Peyer's patch (tissue), 4 donors: Measurements from ENCODE around the gene KAT2B. TPM values are rescaled to one million over a fixed set of nuclear protein-coding genes. Genes with fewer than 3 reads are reported as not detected.
"Not testable (repeated sequence)": the region's sequence is repeated elsewhere in the genome, so short reads cannot be mapped to it uniquely, and the experiment has no call there.

Experiments
- DNase-seq, 3 donors: peaks; one replicate each; pipeline ENCODE4 v3.0.0-alpha.2; 2017 to 2019
- H3K27ac ChIP-seq, 4 donors: fragments of 200-600 bp; sonication (generic); one replicate each; pipeline ENCODE4 v1.5.1; 2016 to 2019
- H3K27me3 ChIP-seq, 2 donors: fragments of 200-600 bp; sonication (generic); one replicate each; pipeline ENCODE4 v1.5.1; 2019
- H3K36me3 ChIP-seq, 3 donors: fragments of 200-600 bp; sonication (generic); one replicate each; pipeline ENCODE4 v1.5.1; 2016 to 2019
- H3K4me1 ChIP-seq, 4 donors: fragments of 200-600 bp; sonication (generic); one replicate each; pipeline ENCODE4 v1.5.1; 2016 to 2019
- H3K4me3 ChIP-seq, 4 donors: fragments of 200-600 bp; sonication (generic); 1 replicate in 3 of 4; 2 replicates in 1 of 4; pipeline ENCODE4 v1.5.1; 2016 to 2019; ENCODE audit warnings: mild to moderate bottlenecking in 1 of 4
- H3K9me3 ChIP-seq, 4 donors: fragments of 200-600 bp; sonication (generic); one replicate each; pipeline ENCODE4 v1.5.1; 2016 to 2019; ENCODE audit warnings: mild to moderate bottlenecking in 1 of 4
- CTCF ChIP-seq, 6 experiments: fragments of 450-650 bp in 4 of 6; fragments of 200-600 bp in 2 of 6; sonication (generic) in 1 of 6; IDR thresholded peaks; one replicate each; pipeline ENCODE4 v1.5.1; 2017 to 2019; ENCODE audit warnings: antibody characterized with exemption in 6 of 6, mild to moderate bottlenecking in 3 of 6, moderate library complexity in 1 of 6
- POLR2A ChIP-seq, 2 donors: fragments of 450-650 bp; IDR thresholded peaks; one replicate each; pipeline ENCODE4 v1.5.1; 2017; ENCODE audit warnings: antibody characterized with exemption in 2 of 2, mild to moderate bottlenecking in 2 of 2, moderate library complexity in 2 of 2
- total RNA-seq, 4 donors: library from RNA; depleted of rRNA; stranded (reverse); fragments of >200 nt; gene quantifications; one replicate each; pipeline ENCODE4 v1.1.0, GENCODE V29; 2016

Gene KAT2B
- total RNA-seq, 4 donors from 2014 or later = 28.0 to 46.2 (median 42.9) TPM

DNA sequence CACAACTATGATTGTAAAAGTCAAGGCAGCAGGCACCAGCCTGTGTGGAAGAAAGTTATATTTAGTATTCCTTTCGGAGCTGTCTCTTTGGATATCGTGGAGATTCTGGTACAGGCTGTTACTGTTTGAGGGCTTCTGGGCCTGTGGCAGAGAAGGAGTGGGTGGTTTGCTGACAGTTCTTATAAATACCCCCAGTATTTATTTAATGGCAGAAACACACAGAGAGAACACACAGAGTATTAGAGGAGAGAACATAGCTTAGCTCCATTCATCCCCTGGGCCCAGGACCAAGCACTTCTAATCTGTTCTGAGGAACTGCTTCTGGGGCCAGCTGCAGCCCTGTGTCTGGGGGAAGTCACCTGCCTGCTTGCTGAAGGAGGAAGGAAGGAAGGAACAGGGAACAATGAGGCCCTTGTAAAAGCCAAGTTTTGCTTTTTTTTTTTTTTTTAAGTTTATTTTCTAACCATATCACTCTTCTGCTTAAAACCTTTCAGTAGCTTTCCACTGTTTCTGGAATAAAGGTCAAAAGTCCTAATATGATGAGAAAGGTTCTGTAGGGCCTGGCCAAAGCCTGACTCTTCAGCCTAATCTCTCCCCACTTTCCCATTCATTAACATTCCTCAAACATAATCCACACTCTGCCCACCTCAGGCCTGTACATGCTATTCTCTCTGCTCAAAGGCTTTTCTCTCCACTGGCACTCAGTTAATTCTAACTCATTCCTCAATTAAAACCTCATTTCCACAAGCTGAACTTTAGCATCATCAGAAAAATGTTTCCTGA is 16.4 kb upstream of the KAT2B start:
- Histone ChIP-seq H3K9me3 (no peaks in the 10 kb centered on the region), H3K27ac (peak overlapping the region in 2 of 4 donors; percentile 26), H3K36me3 (no peaks in the 10 kb centered on the region), H3K27me3 (no peaks in the 10 kb centered on the region), H3K4me3 (no peak overlapping the region), H3K4me1 (peaks cover 0 to 11% (median 0%) of the 10 kb centered on the region in 4 donors)
- DNase-seq = no peak
- TF ChIP-seq CTCF (IDR thresholded peaks at IDR 0.05) (no peak), POLR2A (IDR thresholded peaks at IDR 0.05) (no peak)

- H3K27ac ChIP-seq = no peak overlapping the region
- no peak overlapping the region for H3K4me3 ChIP-seq
- no peak for DNase-seq
- no peaks in the 10 kb centered on the region for H3K9me3 ChIP-seq
- peaks cover 0 to 11% (median 0%) of the 10 kb centered on the region in 4 donors for H3K4me1 ChIP-seq
- TF ChIP-seq POLR2A (IDR thresholded peaks at IDR 0.05) (no peak), CTCF (IDR thresholded peaks at IDR 0.05) (no peak)
- H3K36me3 ChIP-seq = no peaks in the 10 kb centered on the region
- H3K27me3 ChIP-seq = no peaks in the 10 kb centered on the region
Observed at GRCh38 chr3:20027136-20027535, 13.1 kb upstream of the KAT2B start.

DNA sequence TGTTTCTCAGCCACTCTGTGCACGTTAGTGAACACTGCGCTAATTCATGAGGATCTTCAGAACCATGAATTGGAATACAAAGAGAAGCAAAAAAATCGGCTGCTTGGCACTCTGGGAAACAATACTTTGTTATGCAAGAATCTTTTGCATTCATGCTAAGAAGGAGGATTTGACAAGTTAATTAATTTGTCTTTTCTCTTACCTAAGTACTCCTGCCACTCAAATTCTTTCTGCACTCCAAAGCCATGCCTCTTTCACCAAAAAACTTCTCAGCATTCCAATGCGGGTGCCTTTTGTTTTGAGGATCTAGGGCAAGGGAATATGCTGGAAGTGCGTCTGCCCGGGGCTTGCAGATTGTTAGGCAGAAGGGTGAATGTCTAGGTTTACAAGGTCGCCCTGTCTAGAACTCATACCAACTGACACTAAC is 11.3 kb upstream of the KAT2B start:
- Histone ChIP-seq H3K27ac (no peak overlapping the region), H3K9me3 (no peaks in the 10 kb centered on the region), H3K27me3 (no peaks in the 10 kb centered on the region), H3K36me3 (no peaks in the 10 kb centered on the region), H3K4me3 (no peak overlapping the region), H3K4me1 (peaks cover 0 to 4% (median 0%) of the 10 kb centered on the region in 4 donors)
- TF ChIP-seq POLR2A (IDR thresholded peaks at IDR 0.05) (no peak), CTCF (IDR thresholded peaks at IDR 0.05) (no peak)
- DNase-seq = no peak

GRCh38 chr3:20031939-20032338 is 8.3 kb upstream of the KAT2B start:
- H3K36me3 ChIP-seq, H3K27me3 ChIP-seq, DNase-seq: not testable (repeated sequence)

GRCh38 chr3:20035019-20035418 is 5.2 kb upstream of the KAT2B start:
- no peaks in the 10 kb centered on the region for H3K9me3 ChIP-seq
- no peak for DNase-seq
- no peak overlapping the region for H3K27ac ChIP-seq
- H3K36me3 ChIP-seq = no peaks in the 10 kb centered on the region
- no peaks in the 10 kb centered on the region for H3K27me3 ChIP-seq
- TF ChIP-seq CTCF (IDR thresholded peaks at IDR 0.05) (no peak), POLR2A (IDR thresholded peaks at IDR 0.05) (no peak)
- no peak overlapping the region for H3K4me3 ChIP-seq
- peaks cover 0 to 5% (median 0%) of the 10 kb centered on the region in 4 donors for H3K4me1 ChIP-seq

More at GRCh38 chr3:20031939-20032338, 8.3 kb upstream of the KAT2B start:
- not testable (repeated sequence) for H3K4me3 ChIP-seq, H3K9me3 ChIP-seq, H3K27ac ChIP-seq, H3K4me1 ChIP-seq

- no peak for TF ChIP-seq POLR2A (IDR thresholded peaks at IDR 0.05)
- peak in 1 of 6 experiments; percentile 15 for TF ChIP-seq CTCF (IDR thresholded peaks at IDR 0.05)
- Histone ChIP-seq H3K27me3 (no peaks in the 10 kb centered on the region), H3K27ac (no peak overlapping the region), H3K4me1 (peaks cover 0 to 14% (median 0%) of the 10 kb centered on the region in 4 donors), H3K36me3 (no peaks in the 10 kb centered on the region), H3K4me3 (no peak overlapping the region), H3K9me3 (no peaks in the 10 kb centered on the region)
- no peak for DNase-seq
Observed at GRCh38 chr3:20037255-20037996, 2.8 kb upstream of the KAT2B start.
